Umbilical cord (tissue), 2 donors: ENCODE results near the gene UBR1. TPM values are rescaled to one million over a fixed set of nuclear protein-coding genes. Genes with fewer than 3 reads are reported as not detected.

Experiments
- DNase-seq: peaks from one replicate; pipeline ENCODE4 v3.0.0-alpha.2; 2015; ENCODE audit warnings: low spot score
- total RNA-seq: library from RNA; depleted of rRNA; stranded (reverse); fragments of >200 nt; gene quantifications from one replicate; pipeline ENCODE4 v1.2.3, GENCODE V29; 2014; ENCODE audit warnings: low replicate concordance; ENCODE audit not compliant: insufficient read depth

The UBR1 gene
- total RNA-seq, 1 donor from 2014 or later = 56.3 TPM

- no peak for DNase-seq
Measured at GRCh38 chr15:43107751-43108150, 1.9 kb upstream of the UBR1 start.

GRCh38 chr15:43106486-43106829 is 620 bp upstream of the UBR1 start:
- no peak for DNase-seq

GRCh38 chr15:43105077-43105736 is 631 bp downstream of the UBR1 start:
- peak; percentile 21 for DNase-seq

GRCh38 chr15:43104426-43104825 is 1.4 kb downstream of the UBR1 start:
- DNase-seq = no peak

GRCh38 chr15:43103907-43104306 is 1.9 kb downstream of the UBR1 start:
- DNase-seq = no peak

GRCh38 chr15:43102187-43102586 is 3.7 kb downstream of the UBR1 start:
- DNase-seq = no peak

GRCh38 chr15:43100971-43101370 is 4.9 kb downstream of the UBR1 start:
- DNase-seq = no peak

GRCh38 chr15:43099105-43099845 is 6.6 kb downstream of the UBR1 start:
- DNase-seq = no peak

- no peak for DNase-seq
Measured at GRCh38 chr15:43096411-43096810, 9.4 kb downstream of the UBR1 start.

GRCh38 chr15:43095708-43096347 is 10.0 kb downstream of the UBR1 start:
- no peak for DNase-seq

GRCh38 chr15:43095243-43095642 is 10.6 kb downstream of the UBR1 start:
- no peak for DNase-seq

GRCh38 chr15:43094416-43095030 is 11.3 kb downstream of the UBR1 start:
- no peak for DNase-seq

- no peak for DNase-seq
Measured at GRCh38 chr15:43093026-43093425, 12.8 kb downstream of the UBR1 start.

GRCh38 chr15:43091859-43092258 is 14.0 kb downstream of the UBR1 start:
- DNase-seq = no peak

GRCh38 chr15:43086551-43086950 is 19.3 kb downstream of the UBR1 start:
- no peak for DNase-seq

- DNase-seq = no peak
Measured at GRCh38 chr15:43085921-43086320, 19.9 kb downstream of the UBR1 start.

GRCh38 chr15:43082509-43082908 is 23.3 kb downstream of the UBR1 start:
- no peak for DNase-seq

- DNase-seq = no peak
Measured at GRCh38 chr15:43081283-43081682, 24.6 kb downstream of the UBR1 start.

- DNase-seq = no peak
Measured at GRCh38 chr15:43071451-43071850, 34.4 kb downstream of the UBR1 start.

GRCh38 chr15:43070893-43071292 is 34.9 kb downstream of the UBR1 start:
- no peak for DNase-seq

GRCh38 chr15:43070249-43070648 is 35.6 kb downstream of the UBR1 start:
- no peak for DNase-seq

GRCh38 chr15:43067717-43068461 is 37.9 kb downstream of the UBR1 start:
- DNase-seq = no peak
